ENCODE data around the gene SCRT2.
"Not testable (repeated sequence)": the region's sequence is repeated elsewhere in the genome, so short reads cannot be mapped to it uniquely, and the experiment has no call there.

The SCRT2 gene

GRCh38 chr20:675453-676314 lies at the start of gene SCRT2:
Gene SCRT2 (minus strand): TSS chr20:675802. CDS start chr20:675601, 201 bp downstream.
- DNase-seq, result no peak

GRCh38 chr20:724797-725196 lies 49.2 kb upstream of the SCRT2 start:
- DNase-seq, result not testable (repeated sequence)

GRCh38 chr20:723756-724155 lies 48.2 kb upstream of the SCRT2 start:
- peak; percentile 3 for DNase-seq

GRCh38 chr20:722822-723644 lies 47.4 kb upstream of the SCRT2 start:
- DNase-seq, result no peak

GRCh38 chr20:721876-722275 lies 46.3 kb upstream of the SCRT2 start:
- DNase-seq, result no peak

GRCh38 chr20:719816-720215 lies 44.2 kb upstream of the SCRT2 start:
- no peak for DNase-seq

GRCh38 chr20:719068-719467 lies 43.5 kb upstream of the SCRT2 start:
- no peak for DNase-seq

GRCh38 chr20:717832-718231 lies 42.2 kb upstream of the SCRT2 start:
- no peak for DNase-seq

- no peak for DNase-seq
Measured at GRCh38 chr20:717271-717670, 41.7 kb upstream of the SCRT2 start.

GRCh38 chr20:714453-714852 lies 38.9 kb upstream of the SCRT2 start:
- no peak for DNase-seq

GRCh38 chr20:711576-711975 lies 36.0 kb upstream of the SCRT2 start:
- DNase-seq, result no peak

- DNase-seq, result no peak
Measured at GRCh38 chr20:710780-711450, 35.3 kb upstream of the SCRT2 start.

- no peak for DNase-seq
Measured at GRCh38 chr20:709991-710779, 34.6 kb upstream of the SCRT2 start.

- DNase-seq, result no peak
Measured at GRCh38 chr20:709423-709822, 33.8 kb upstream of the SCRT2 start.

- no peak for DNase-seq
Measured at GRCh38 chr20:708956-709355, 33.4 kb upstream of the SCRT2 start.

- DNase-seq, result no peak
Measured at GRCh38 chr20:707451-708110, 32.0 kb upstream of the SCRT2 start.

GRCh38 chr20:706366-706885 lies 30.8 kb upstream of the SCRT2 start:
- DNase-seq, result no peak

GRCh38 chr20:704726-705125 lies 29.1 kb upstream of the SCRT2 start:
- no peak for DNase-seq

- DNase-seq, result no peak
Measured at GRCh38 chr20:703426-703825, 27.8 kb upstream of the SCRT2 start.

GRCh38 chr20:703006-703405 lies 27.4 kb upstream of the SCRT2 start:
- DNase-seq, result no peak

GRCh38 chr20:701401-702129 lies 26.0 kb upstream of the SCRT2 start:
- no peak for DNase-seq
